Activated CD4-positive, CD25-positive, alpha-beta regulatory T cell (primary cell): Measurements from ENCODE around the gene SPIN2A.
"Not testable (repeated sequence)": the region's sequence is repeated elsewhere in the genome, so short reads cannot be mapped to it uniquely, and the experiment has no call there.

Experiments used
- DNase-seq, 4 experiments: peaks; one replicate each; lab custom pipeline; 2025; lab: John Stamatoyannopoulos, UW

SPIN2A gene

DNA sequence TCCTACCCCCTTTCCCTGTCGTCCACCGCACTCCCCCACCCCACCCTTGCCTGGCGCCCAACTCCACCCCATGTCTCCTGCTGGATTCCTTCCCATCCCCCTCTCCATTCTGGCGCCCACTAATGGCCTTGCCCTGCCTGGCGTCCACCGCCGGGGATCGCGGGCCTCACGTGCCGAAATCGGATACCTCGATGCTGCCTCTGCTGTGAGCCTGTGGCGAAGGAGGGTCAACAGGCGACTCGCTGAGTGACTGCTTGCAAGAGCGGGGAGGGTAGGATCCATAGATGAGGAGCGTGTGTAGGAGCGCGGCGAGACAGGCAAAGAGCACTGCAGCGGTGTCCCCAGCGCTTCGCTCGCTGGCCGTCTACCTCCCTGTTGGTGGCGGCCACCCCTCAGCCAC, at the start of gene SPIN2A:
Gene SPIN2A, minus strand, starts transcription at position 325 of the 400 bp plus-strand sequence. CDS start 800 bp downstream, outside the sequence.
- not testable (repeated sequence) for DNase-seq

GRCh38 chrX:57178605-57179004, 41.4 kb upstream of the SPIN2A start:
- DNase-seq = no peak

DNA sequence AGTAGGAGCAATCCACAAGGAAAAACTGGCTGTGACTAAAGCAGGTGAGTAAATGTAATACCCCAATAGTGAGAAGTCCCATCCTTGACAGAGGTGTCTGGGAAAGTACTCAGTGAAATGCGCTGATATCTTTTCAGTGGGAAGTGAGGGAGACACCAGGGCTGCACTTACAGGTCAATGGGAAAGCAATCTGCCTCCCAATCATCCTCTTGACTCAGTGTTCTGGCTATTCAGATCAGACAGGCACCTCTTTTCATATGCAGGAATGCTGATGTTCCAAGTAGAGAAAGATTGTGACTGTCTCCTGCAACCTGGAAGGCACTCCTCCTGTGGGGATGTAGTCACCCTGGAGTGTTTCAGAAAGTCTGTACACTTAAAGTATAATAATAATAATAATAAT, 39.9 kb upstream of the SPIN2A start:
- no peak for DNase-seq

DNA sequence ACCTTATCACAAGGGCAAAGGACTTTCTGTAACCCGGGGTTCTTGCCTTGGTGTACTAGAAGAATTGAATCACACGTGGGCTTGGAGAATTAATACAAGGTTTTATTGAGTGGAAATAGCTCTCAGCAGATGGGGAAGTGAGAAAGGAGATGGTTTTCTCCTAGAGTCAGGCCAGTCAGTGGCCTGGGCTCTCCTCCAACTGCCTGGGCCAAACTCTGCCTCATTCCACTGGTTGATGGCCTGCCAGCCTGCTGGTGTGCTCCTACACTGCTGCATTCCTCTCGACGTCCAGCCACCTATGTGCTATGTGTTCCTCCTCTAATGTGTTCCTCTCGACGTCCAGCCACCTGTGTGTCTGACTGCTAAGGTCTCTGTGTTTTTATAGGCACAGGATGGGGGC, 35.3 kb upstream of the SPIN2A start:
- no peak for DNase-seq

DNA sequence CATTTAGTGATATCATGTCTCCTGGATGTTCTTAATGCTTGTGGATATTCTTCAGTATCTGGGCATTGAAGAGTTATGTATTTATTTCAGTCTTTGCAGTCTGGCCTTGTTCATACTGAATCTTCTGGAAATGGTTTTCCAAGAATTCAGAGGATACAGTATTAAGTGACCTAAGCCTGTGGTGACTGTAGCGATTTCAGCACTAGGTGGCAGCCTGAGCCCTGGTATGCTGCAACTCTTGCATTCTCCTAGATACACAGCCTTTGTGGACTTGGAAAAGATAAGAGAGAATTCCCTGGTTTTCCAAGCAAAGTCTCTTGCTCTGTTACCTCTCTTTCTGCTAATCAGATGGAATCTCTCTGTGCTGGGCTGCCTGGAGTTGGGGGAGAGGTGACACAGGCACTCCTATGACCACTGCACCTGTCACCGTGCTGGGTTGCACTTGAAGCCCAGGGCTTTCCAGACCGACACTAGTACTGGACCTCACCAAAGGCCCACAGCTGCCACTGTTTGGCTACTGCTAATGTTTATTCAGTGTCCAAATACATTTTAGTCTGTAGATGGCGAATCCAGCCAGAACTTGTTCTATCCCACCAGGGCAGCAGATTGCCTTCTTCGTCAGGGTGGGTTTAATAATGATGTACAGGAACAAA, 19.3 kb upstream of the SPIN2A start:
- DNase-seq = no peak

GRCh38 chrX:57155171-57155570, 18.0 kb upstream of the SPIN2A start:
- no peak for DNase-seq

DNA sequence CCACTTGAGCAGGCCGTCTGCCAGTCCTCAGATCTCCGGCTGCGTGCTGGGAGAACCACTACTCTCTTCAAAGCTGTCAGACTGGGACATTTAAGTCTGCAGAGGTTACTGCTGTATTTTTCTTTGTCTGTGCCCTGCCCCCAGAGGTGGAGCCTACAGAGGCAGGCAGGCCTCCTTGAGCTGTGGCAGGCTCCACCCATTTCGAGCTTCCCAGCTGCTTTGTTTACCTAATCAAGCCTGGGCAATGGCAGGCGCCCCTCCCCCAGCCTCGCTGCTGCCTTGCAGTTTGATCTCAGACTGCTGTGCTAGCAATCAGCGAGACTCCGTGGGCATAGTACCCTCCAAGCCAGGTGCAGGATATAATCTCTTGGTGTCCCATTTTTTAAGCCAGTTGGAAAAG, 15.0 kb upstream of the SPIN2A start:
- DNase-seq = not testable (repeated sequence)

DNA sequence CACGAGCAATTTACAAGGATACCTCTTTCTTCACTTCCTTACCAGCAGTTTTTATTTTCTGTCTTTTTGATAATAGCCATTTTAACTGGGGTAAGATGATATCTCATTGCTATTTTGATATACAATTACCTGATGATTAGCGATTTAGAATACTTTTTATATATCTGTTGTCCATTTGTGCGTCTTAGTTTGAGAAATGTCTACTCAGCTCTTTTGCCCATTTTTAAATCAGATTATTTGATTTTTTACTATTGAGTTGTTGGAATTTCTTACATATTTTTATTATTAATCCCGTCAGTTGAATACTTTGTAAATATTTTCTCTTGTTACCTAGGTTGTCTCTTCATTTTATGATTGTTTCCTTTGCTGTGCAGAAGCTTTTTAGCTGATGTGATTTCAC, 1.5 kb upstream of the SPIN2A start:
- DNase-seq = no peak

DNA sequence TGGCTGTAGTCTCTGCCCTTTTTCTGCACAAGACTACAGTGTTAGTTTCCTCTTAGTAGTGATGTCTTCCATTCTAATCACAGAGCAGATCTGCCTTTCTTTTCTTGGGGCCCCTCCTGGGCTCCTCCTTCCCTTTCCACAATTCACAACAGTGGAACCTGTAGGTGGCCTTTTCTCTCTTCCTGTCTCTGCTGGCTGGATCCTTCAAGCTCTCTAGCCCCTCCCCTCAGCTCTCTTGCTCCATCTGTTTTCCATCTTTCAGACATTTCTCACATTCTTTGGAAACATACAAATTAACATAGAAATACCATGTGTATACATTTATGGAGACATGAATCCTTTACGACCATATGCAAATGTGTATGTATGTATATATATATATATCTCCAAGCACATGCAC, 304 bp upstream of the SPIN2A start:
- DNase-seq = no peak

DNA sequence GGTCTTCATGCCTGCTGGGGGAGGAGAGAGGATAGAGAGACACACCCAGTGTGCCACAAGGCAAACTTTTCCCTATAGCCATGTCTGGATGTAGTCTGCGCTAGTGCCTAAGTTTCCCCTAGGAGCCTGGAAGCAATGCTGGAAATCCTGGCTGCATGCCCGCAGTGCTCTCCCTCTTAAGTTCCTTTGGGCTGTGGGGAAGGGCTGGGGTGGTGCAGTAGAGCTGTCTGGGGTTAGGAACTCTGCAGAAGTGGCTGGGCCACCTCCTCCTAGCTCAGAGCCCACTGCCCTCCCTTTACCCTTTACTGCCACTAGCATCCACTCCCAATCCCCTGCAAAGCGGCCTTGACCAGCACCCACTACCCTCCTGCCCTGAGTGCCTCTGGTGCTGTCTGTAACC, 608 bp downstream of the SPIN2A start:
- DNase-seq = not testable (repeated sequence)

- DNase-seq = no peak
Observed at GRCh38 chrX:57135287-57135686, 1.9 kb downstream of the SPIN2A start.

DNA sequence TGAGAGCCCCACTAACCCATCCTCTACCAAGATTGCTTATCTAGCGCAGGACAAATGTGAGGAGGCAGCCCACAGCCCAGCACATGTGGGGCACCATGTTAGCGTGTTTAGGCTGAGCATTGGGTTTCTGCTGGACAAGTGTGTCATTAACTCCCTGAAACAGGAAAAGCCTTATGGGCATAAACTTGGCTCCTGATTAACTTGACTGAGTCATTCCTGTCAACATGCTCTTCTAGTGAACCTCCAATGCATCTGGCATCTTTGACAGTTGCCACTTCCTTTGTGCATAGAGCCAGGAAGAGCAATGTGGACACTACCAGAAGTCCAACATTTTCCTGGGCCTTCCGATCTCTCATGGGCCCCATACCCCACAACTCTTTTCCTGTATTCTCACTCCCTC, 2.5 kb downstream of the SPIN2A start:
- DNase-seq = no peak

DNA sequence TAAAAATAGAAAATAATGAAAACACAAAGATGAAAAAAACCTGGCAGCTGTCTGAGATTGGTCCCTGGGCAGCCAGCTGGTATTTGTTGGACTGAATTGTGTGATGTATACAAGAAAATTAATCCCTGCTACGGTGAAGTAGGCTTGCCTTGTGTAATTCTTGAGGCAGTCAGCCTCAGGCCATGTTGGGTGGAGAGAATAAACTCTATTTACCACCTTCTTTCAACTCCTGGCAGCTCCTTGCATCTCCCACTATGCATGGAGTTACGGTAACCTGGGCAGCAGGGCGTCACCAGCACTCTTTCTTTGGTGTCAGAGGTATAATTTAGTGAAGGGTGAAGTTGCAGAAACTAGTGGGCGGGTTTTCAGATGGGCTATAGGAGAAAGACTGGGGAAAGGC, 3.5 kb downstream of the SPIN2A start:
- DNase-seq = no peak

DNA sequence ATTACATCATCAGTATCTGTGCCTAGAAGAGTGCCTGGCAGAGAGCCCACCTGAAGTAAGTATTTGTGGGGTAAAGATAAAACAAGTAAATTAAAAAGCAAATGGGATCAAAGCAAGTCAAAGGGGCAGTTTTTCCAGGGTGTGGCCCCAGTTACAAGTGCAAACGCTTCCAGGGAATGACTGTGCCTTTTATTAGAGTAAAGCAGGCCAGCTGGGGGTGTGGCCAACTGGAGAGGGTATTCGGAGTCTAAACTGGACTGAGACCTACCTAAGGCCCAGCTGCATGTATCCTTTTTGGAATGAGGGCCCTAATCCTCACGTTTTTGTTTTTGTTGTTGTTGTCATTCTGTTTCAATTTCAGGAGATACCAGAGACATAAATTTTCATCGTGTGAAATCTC, 3.9 kb downstream of the SPIN2A start:
- DNase-seq = not testable (repeated sequence)

DNA sequence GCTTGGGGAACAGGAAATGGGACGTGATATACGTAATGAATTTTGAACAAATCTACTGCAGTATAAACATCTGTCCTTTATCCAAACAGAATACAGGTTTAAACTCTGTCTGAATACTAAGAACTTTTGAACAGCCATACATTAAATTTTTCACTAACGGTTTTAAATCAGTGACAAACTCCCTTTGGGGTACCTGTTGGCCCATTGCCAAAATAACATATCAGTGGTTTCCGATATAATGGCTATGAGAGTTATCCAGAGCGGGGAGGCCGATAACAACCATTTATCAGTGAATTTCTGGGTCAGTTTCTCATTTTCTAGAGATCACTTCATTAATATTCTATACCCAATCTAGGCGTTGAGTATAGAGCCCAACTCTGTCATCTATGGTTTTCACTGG, 5.2 kb downstream of the SPIN2A start:
- DNase-seq = no peak

DNA sequence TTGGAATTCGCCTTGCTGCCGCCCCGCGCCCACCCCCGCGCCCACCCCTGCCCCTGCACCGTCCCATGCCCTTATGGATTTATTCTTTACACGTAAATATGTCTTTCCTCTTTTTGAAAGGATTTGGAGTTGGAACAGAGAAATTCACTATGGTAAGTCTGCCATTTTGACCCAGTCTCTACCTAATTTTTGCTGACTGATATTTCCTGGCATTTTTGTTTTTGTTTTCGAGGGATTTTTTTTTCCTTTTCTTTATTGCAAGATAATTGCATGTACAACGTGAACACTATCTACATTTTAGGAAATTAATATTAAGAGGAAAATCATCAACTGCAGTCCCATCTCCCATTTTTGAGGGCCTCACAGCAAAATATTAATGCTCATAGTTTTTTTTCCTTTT, 15.4 kb downstream of the SPIN2A start:
- no peak for DNase-seq

GRCh38 chrX:57121162-57121755, 15.9 kb downstream of the SPIN2A start, which contains the start of gene SPIN2B:
Gene SPIN2B (minus strand): TSS chrX:57121548.
- peak; percentile 27 to 50 (median 48) for DNase-seq

DNA sequence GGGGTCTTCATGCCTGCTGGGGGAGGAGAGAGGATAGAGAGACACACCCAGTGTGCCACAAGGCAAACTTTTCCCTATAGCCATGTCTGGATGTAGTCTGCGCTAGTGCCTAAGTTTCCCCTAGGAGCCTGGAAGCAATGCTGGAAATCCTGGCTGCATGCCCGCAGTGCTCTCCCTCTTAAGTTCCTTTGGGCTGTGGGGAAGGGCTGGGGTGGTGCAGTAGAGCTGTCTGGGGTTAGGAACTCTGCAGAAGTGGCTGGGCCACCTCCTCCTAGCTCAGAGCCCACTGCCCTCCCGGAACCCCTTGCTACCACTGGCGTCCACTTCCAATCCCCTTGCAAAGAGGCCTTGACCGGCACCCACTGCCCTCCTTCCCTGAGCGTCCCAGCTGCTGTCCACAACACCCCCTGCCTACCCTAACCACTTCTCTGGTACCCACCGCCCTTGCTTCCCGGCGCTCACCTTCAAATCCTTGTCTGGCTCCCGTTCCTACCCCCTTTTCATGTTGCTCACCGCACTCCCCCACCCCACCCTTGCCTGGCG, 16.5 kb downstream of the SPIN2A start:
- DNase-seq = not testable (repeated sequence)

DNA sequence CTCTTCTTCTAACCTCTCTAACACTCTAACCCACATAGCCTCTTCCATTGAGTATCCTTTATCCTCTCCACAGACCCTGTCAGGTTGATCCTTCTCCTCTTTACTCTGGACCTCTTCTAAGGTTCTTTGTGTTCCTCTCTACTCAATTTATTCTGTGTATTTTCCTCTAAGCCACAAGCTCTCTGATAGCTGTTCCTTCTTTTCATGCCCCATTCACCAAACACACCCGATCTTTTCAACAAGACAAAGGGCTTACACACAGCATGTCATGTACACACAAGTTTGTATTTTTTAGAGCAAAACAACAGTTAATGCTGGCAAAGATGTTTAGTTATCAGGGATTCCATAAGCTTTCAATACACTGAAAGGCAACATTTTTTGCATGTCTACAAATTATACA, 17.8 kb downstream of the SPIN2A start:
- DNase-seq = no peak

GRCh38 chrX:57117566-57117965, 19.6 kb downstream of the SPIN2A start:
- not testable (repeated sequence) for DNase-seq

GRCh38 chrX:57104921-57105398, 32.2 kb downstream of the SPIN2A start:
- no peak for DNase-seq

GRCh38 chrX:57104406-57104805, 32.8 kb downstream of the SPIN2A start:
- DNase-seq = no peak

- DNase-seq = no peak
Observed at GRCh38 chrX:57103489-57103888, 33.7 kb downstream of the SPIN2A start.
